GM19238 (cell line): ENCODE results near the gene GLI2.

Experiments
- DNase-seq: peaks from one replicate; pipeline ENCODE4 v3.0.0; 2011; ENCODE audit warnings: low spot score; ENCODE audit not compliant: insufficient read length

Gene GLI2

GRCh38 chr2:120754067-120754960 lies 18.6 kb downstream of the GLI2 start:
- no peak for DNase-seq

GRCh38 chr2:120758181-120759144 lies 22.8 kb downstream of the GLI2 start:
- DNase-seq, result no peak

GRCh38 chr2:120759543-120760331 lies 24.1 kb downstream of the GLI2 start:
- DNase-seq, result no peak

- no peak for DNase-seq
These were observed 24.9 kb downstream of the GLI2 start for GRCh38 chr2:120760446-120761135.

- DNase-seq, result no peak
These were observed 25.6 kb downstream of the GLI2 start for GRCh38 chr2:120761164-120761861.

- no peak for DNase-seq
These were observed 26.2 kb downstream of the GLI2 start for GRCh38 chr2:120761911-120762310.

GRCh38 chr2:120762341-120763061 lies 26.8 kb downstream of the GLI2 start:
- no peak for DNase-seq

- DNase-seq, result no peak
These were observed 27.8 kb downstream of the GLI2 start for GRCh38 chr2:120763508-120763907.

- DNase-seq, result no peak
These were observed 28.3 kb downstream of the GLI2 start for GRCh38 chr2:120763931-120764330.

GRCh38 chr2:120764492-120764891 lies 28.8 kb downstream of the GLI2 start:
- DNase-seq, result no peak

GRCh38 chr2:120764991-120765677 lies 29.5 kb downstream of the GLI2 start:
- no peak for DNase-seq

- no peak for DNase-seq
These were observed 30.2 kb downstream of the GLI2 start for GRCh38 chr2:120765678-120766469.

GRCh38 chr2:120766470-120767351 lies 31.0 kb downstream of the GLI2 start:
- no peak for DNase-seq

- DNase-seq, result no peak
These were observed 31.9 kb downstream of the GLI2 start for GRCh38 chr2:120767486-120768005.

- no peak for DNase-seq
These were observed 32.7 kb downstream of the GLI2 start for GRCh38 chr2:120768112-120769048.
